ENCODE results near the gene SURF6. TPM values are rescaled to one million over a fixed set of nuclear protein-coding genes. Genes with fewer than 3 reads are reported as not detected.

The SURF6 gene
- total and polyA plus RNA-seq, 5 donors from 2014 or later, result 5.4 to 14.6 (median 7.5) TPM

GRCh38 chr9:133366435-133366834, 30.4 kb upstream of the SURF6 start:
- ATAC-seq (ENCODE audit: low read depth in 2 of 2) (no peak), DNase-seq (no peak)
- H3K27ac Mint-ChIP-seq, result no peak overlapping the region
- H3K4me3 Mint-ChIP-seq, result peak overlapping the region in 1 of 4 donors; percentile 22
- peaks cover 37% of the 10 kb centered on the region for H3K36me3 Mint-ChIP-seq
- no peak overlapping the region for H3K4me3 ChIP-seq (ENCODE audit: low read depth, low read length)
- H3K27me3 ChIP-seq (ENCODE audit: control insufficient read depth, insufficient read depth, low read length), result no peaks in the 10 kb centered on the region
- H3K4me1 ChIP-seq (ENCODE audit: control insufficient read depth, insufficient read depth, low read length, poor library complexity, severe bottlenecking), result peaks cover 48% of the 10 kb centered on the region
- H3K9me3 ChIP-seq (ENCODE audit: control insufficient read depth in 2 of 2, low read length in 2 of 2), result no peaks in the 10 kb centered on the region
- no peaks in the 10 kb centered on the region for H3K9me3 Mint-ChIP-seq
- peaks cover 54% of the 10 kb centered on the region for H3K36me3 ChIP-seq (ENCODE audit: control insufficient read depth, insufficient read depth, low read length)
- no peak overlapping the region for H3K27ac ChIP-seq (ENCODE audit: insufficient read depth, low read length, poor library complexity, severe bottlenecking)
- no peaks in the 10 kb centered on the region for H3K27me3 Mint-ChIP-seq
- H3K4me1 Mint-ChIP-seq, result peaks cover 14 to 53% (median 41%) of the 10 kb centered on the region in 4 donors

GRCh38 chr9:133362359-133363044, 26.5 kb upstream of the SURF6 start:
- Mint-ChIP-seq H3K9me3 (no peaks in the 10 kb centered on the region), H3K4me3 (peak overlapping the region in 1 of 4 donors; percentile 73)
- no peak overlapping the region for H3K4me3 ChIP-seq (ENCODE audit: low read depth, low read length)

GRCh38 chr9:133361507-133362092, 25.6 kb upstream of the SURF6 start:
- no peaks in the 10 kb centered on the region for H3K9me3 Mint-ChIP-seq
- H3K27ac Mint-ChIP-seq, result peak overlapping the region in 1 of 3 donors; percentile 68
- H3K4me3 ChIP-seq (ENCODE audit: low read depth, low read length), result no peak overlapping the region
- H3K9me3 ChIP-seq (ENCODE audit: control insufficient read depth in 2 of 2, low read length in 2 of 2), result no peaks in the 10 kb centered on the region
- H3K4me3 Mint-ChIP-seq, result peak overlapping the region in 1 of 4 donors; percentile 73
- peaks cover 24% of the 10 kb centered on the region for H3K4me1 ChIP-seq (ENCODE audit: control insufficient read depth, insufficient read depth, low read length, poor library complexity, severe bottlenecking)
- H3K36me3 ChIP-seq (ENCODE audit: control insufficient read depth, insufficient read depth, low read length), result peaks cover 65% of the 10 kb centered on the region
- H3K27me3 ChIP-seq (ENCODE audit: control insufficient read depth, insufficient read depth, low read length), result no peaks in the 10 kb centered on the region
- peaks cover 39% of the 10 kb centered on the region for H3K36me3 Mint-ChIP-seq
- peaks cover 0 to 28% (median 25%) of the 10 kb centered on the region in 4 donors for H3K4me1 Mint-ChIP-seq
- no peak overlapping the region for H3K27ac ChIP-seq (ENCODE audit: insufficient read depth, low read length, poor library complexity, severe bottlenecking)
- ATAC-seq (ENCODE audit: low read depth in 2 of 2) (no peak), DNase-seq (no peak)
- no peaks in the 10 kb centered on the region for H3K27me3 Mint-ChIP-seq

More at GRCh38 chr9:133362359-133363044, 26.5 kb upstream of the SURF6 start:
- Histone ChIP-seq H3K4me1 (ENCODE audit: control insufficient read depth, insufficient read depth, low read length, poor library complexity, severe bottlenecking) (peaks cover 23% of the 10 kb centered on the region), H3K27me3 (ENCODE audit: control insufficient read depth, insufficient read depth, low read length) (no peaks in the 10 kb centered on the region), H3K9me3 (ENCODE audit: control insufficient read depth in 2 of 2, low read length in 2 of 2) (no peaks in the 10 kb centered on the region), H3K27ac (ENCODE audit: insufficient read depth, low read length, poor library complexity, severe bottlenecking) (no peak overlapping the region), H3K36me3 (ENCODE audit: control insufficient read depth, insufficient read depth, low read length) (peaks cover 73% of the 10 kb centered on the region)
- DNase-seq, result no peak
- Mint-ChIP-seq H3K27ac (no peak overlapping the region), H3K4me1 (peaks cover 0 to 30% (median 25%) of the 10 kb centered on the region in 4 donors), H3K27me3 (no peaks in the 10 kb centered on the region), H3K36me3 (peaks cover 39% of the 10 kb centered on the region)
- ATAC-seq (ENCODE audit: low read depth in 2 of 2), result no peak

GRCh38 chr9:133360400-133361393, 24.7 kb upstream of the SURF6 start:
- Mint-ChIP-seq H3K4me3 (peak overlapping the region in 3 of 4 donors; percentile 22 to 73 (median 73)), H3K36me3 (peaks cover 33% of the 10 kb centered on the region), H3K27me3 (no peaks in the 10 kb centered on the region), H3K27ac (peak overlapping the region in 2 of 3 donors; percentile 32 to 68), H3K9me3 (no peaks in the 10 kb centered on the region), H3K4me1 (peaks cover 0 to 24% (median 21%) of the 10 kb centered on the region in 4 donors)
- H3K36me3 ChIP-seq (ENCODE audit: control insufficient read depth, insufficient read depth, low read length), result peaks cover 56% of the 10 kb centered on the region
- DNase-seq, result no peak
- no peaks in the 10 kb centered on the region for H3K27me3 ChIP-seq (ENCODE audit: control insufficient read depth, insufficient read depth, low read length)
- no peak for ATAC-seq (ENCODE audit: low read depth in 2 of 2)
- H3K4me3 ChIP-seq (ENCODE audit: low read depth, low read length), result no peak overlapping the region
- peak overlapping the region; percentile 33 for H3K27ac ChIP-seq (ENCODE audit: insufficient read depth, low read length, poor library complexity, severe bottlenecking)
- no peaks in the 10 kb centered on the region for H3K9me3 ChIP-seq (ENCODE audit: control insufficient read depth in 2 of 2, low read length in 2 of 2)
- H3K4me1 ChIP-seq (ENCODE audit: control insufficient read depth, insufficient read depth, low read length, poor library complexity, severe bottlenecking), result peaks cover 27% of the 10 kb centered on the region

GRCh38 chr9:133359399-133360175, 23.6 kb upstream of the SURF6 start:
- Mint-ChIP-seq H3K4me1 (peaks cover 0 to 30% (median 22%) of the 10 kb centered on the region in 4 donors), H3K27ac (peak overlapping the region in 2 of 3 donors; percentile 79 to 93), H3K9me3 (no peaks in the 10 kb centered on the region), H3K4me3 (peak overlapping the region in 3 of 4 donors; percentile 38 to 63 (median 53)), H3K27me3 (no peaks in the 10 kb centered on the region), H3K36me3 (peaks cover 33% of the 10 kb centered on the region)
- H3K4me1 ChIP-seq (ENCODE audit: control insufficient read depth, insufficient read depth, low read length, poor library complexity, severe bottlenecking), result peaks cover 32% of the 10 kb centered on the region
- ATAC-seq (ENCODE audit: low read depth in 2 of 2), result no peak
- H3K4me3 ChIP-seq (ENCODE audit: low read depth, low read length), result no peak overlapping the region
- H3K36me3 ChIP-seq (ENCODE audit: control insufficient read depth, insufficient read depth, low read length), result peaks cover 45% of the 10 kb centered on the region
- peak overlapping the region; percentile 23 for H3K27ac ChIP-seq (ENCODE audit: insufficient read depth, low read length, poor library complexity, severe bottlenecking)
- no peak for DNase-seq
- H3K27me3 ChIP-seq (ENCODE audit: control insufficient read depth, insufficient read depth, low read length), result no peaks in the 10 kb centered on the region
- no peaks in the 10 kb centered on the region for H3K9me3 ChIP-seq (ENCODE audit: control insufficient read depth in 2 of 2, low read length in 2 of 2)

GRCh38 chr9:133357656-133358055, 21.7 kb upstream of the SURF6 start:
- Mint-ChIP-seq H3K4me3 (peak overlapping the region; percentile 80 to 95 (median 87)), H3K4me1 (peaks cover 0 to 30% (median 17%) of the 10 kb centered on the region in 4 donors), H3K9me3 (no peaks in the 10 kb centered on the region), H3K27me3 (peaks cover 4% of the 10 kb centered on the region), H3K36me3 (peaks cover 26% of the 10 kb centered on the region), H3K27ac (peak overlapping the region in 2 of 3 donors; percentile 90 to 96)
- Histone ChIP-seq H3K27ac (ENCODE audit: insufficient read depth, low read length, poor library complexity, severe bottlenecking) (peak overlapping the region; percentile 84), H3K4me3 (ENCODE audit: low read depth, low read length) (peak overlapping the region; percentile 58), H3K36me3 (ENCODE audit: control insufficient read depth, insufficient read depth, low read length) (peaks cover 39% of the 10 kb centered on the region), H3K4me1 (ENCODE audit: control insufficient read depth, insufficient read depth, low read length, poor library complexity, severe bottlenecking) (peaks cover 32% of the 10 kb centered on the region), H3K27me3 (ENCODE audit: control insufficient read depth, insufficient read depth, low read length) (no peaks in the 10 kb centered on the region), H3K9me3 (ENCODE audit: control insufficient read depth in 2 of 2, low read length in 2 of 2) (no peaks in the 10 kb centered on the region)
- ATAC-seq (ENCODE audit: low read depth in 2 of 2) (no peak), DNase-seq (no peak)
